Naive thymus-derived CD4-positive, alpha-beta T cell (primary cell): ENCODE results near the gene METTL15. TPM values are rescaled to one million over a fixed set of nuclear protein-coding genes. Genes with fewer than 3 reads are reported as not detected.
"Not testable (repeated sequence)": the region's sequence is repeated elsewhere in the genome, so short reads cannot be mapped to it uniquely, and the experiment has no call there.

Experiments used
- ATAC-seq: fragments of 150-1000 bp; cut with Tn5 transposase; 2 replicates; pipeline ENCODE4 v1.10.0; 2021; ENCODE audit warnings: mild to moderate bottlenecking, moderate library complexity
- CTCF ChIA-PET: fragments of 350-600 bp; sonication (Branson Sonifier 250); formaldehyde crosslinking; loops from one replicate; lab custom pipeline; 2021; ENCODE audit warnings: antibody characterized with exemption; lab: Charles Lee
- POLR2A ChIA-PET: fragments of 350-600 bp; sonication (Branson Sonifier 250); formaldehyde crosslinking; loops from one replicate; lab custom pipeline; 2021; ENCODE audit warnings: antibody characterized with exemption, inconsistent platforms; lab: Charles Lee
- DNase-seq, 9 donors: peaks; one replicate each; pipeline versions ENCODE4 v3.0.0 to v3.0.0-alpha.2; 2020 to 2022; ENCODE audit warnings: mixed read lengths in 1 of 9
- H3K27ac ChIP-seq: one replicate; pipeline ENCODE4 v1.7.0; 2013; ENCODE audit warnings: mild to moderate bottlenecking, low read depth, low read length, moderate library complexity
- H3K27me3 ChIP-seq, 2 donors: one replicate each; pipeline ENCODE4 v1.7.0; 2013; ENCODE audit warnings: low read length in 2 of 2, mild to moderate bottlenecking in 2 of 2, moderate library complexity in 2 of 2; ENCODE audit not compliant: control insufficient read depth in 2 of 2, insufficient read depth in 2 of 2
- H3K36me3 ChIP-seq, 3 experiments: 1 replicate in 2 of 3; 2 replicates in 1 of 3; pipeline ENCODE4 v1.7.0; 2013; ENCODE audit warnings: low read length in 3 of 3, mild to moderate bottlenecking in 3 of 3, moderate library complexity in 1 of 3; ENCODE audit not compliant: insufficient read depth in 3 of 3, control insufficient read depth in 2 of 3
- H3K4me1 ChIP-seq, 2 donors: one replicate each; pipeline ENCODE4 v1.7.0; 2013; ENCODE audit warnings: low read length in 2 of 2, mild to moderate bottlenecking in 2 of 2, moderate library complexity in 1 of 2; ENCODE audit not compliant: control insufficient read depth in 2 of 2, insufficient read depth in 2 of 2
- H3K4me3 ChIP-seq: 2 replicates; pipeline ENCODE4 v1.7.0; 2013; ENCODE audit warnings: mild to moderate bottlenecking, low read length
- H3K9me3 ChIP-seq, 3 experiments: 1 replicate in 2 of 3; 2 replicates in 1 of 3; pipeline ENCODE4 v1.7.0; 2013; ENCODE audit warnings: low read length in 3 of 3; ENCODE audit not compliant: control insufficient read depth in 2 of 3
- H3K27ac Mint-ChIP-seq, 9 donors: one replicate each; pipeline ENCODE4 v1.8.0; 2020 to 2022; ENCODE audit warnings: mixed read lengths in 9 of 9, mild to moderate bottlenecking in 8 of 9, moderate library complexity in 5 of 9, inconsistent platforms in 2 of 9
- H3K27me3 Mint-ChIP-seq, 5 donors: one replicate each; pipeline ENCODE4 v1.8.0; 2021 to 2022; ENCODE audit warnings: mixed read lengths in 5 of 5, mild to moderate bottlenecking in 1 of 5
- H3K36me3 Mint-ChIP-seq, 5 donors: one replicate each; pipeline ENCODE4 v1.8.0; 2020 to 2022; ENCODE audit warnings: mixed read lengths in 5 of 5, mild to moderate bottlenecking in 3 of 5, inconsistent platforms in 1 of 5
- H3K4me1 Mint-ChIP-seq, 7 donors: one replicate each; pipeline ENCODE4 v1.8.0; 2020 to 2022; ENCODE audit warnings: mixed read lengths in 7 of 7, mild to moderate bottlenecking in 3 of 7, inconsistent platforms in 1 of 7
- H3K4me3 Mint-ChIP-seq, 10 donors: one replicate each; pipeline ENCODE4 v1.8.0; 2020 to 2022; ENCODE audit warnings: mild to moderate bottlenecking in 10 of 10, mixed read lengths in 10 of 10, moderate library complexity in 6 of 10, inconsistent platforms in 2 of 10
- H3K9me3 Mint-ChIP-seq, 11 donors: one replicate each; pipeline ENCODE4 v1.8.0; 2020 to 2022; ENCODE audit warnings: mixed read lengths in 11 of 11, mild to moderate bottlenecking in 4 of 11, inconsistent platforms in 1 of 11, moderate library complexity in 1 of 11
- intact Hi-C, 2 donors: fragments of 100-400 bp; cut with micrococcal nuclease; formaldehyde crosslinking; loops; one replicate each; pipeline ENCODE4 v1.15.1; 2023
- polyA plus RNA-seq, 2 donors: library from polyadenylated mRNA; unstranded; fragments of 300-500 nt; fragmentation: Illumina TruSeq; gene quantifications; one replicate each; pipeline ENCODE4 v1.2.3, GENCODE V29; 2021
- total RNA-seq, 6 experiments: library from RNA in 5 of 6; stranded (reverse) in 5 of 6; gene quantifications; 1 replicate in 5 of 6; 2 replicates in 1 of 6; pipeline ENCODE4 v1.2.3 and lab custom pipeline; 2021 to 2026

METTL15 gene
- total and polyA plus RNA-seq, 7 experiments from 2014 or later: 6.0 to 14.9 (median 10.3) TPM

GRCh38 chr11:28087192-28087591, 21.0 kb upstream of the METTL15 start:
- H3K36me3 Mint-ChIP-seq, H3K4me1 ChIP-seq, intact Hi-C loops, H3K27ac Mint-ChIP-seq, POLR2A ChIA-PET, H3K9me3 Mint-ChIP-seq, H3K27ac ChIP-seq, H3K27me3 Mint-ChIP-seq, ATAC-seq, H3K4me3 ChIP-seq, H3K4me3 Mint-ChIP-seq, H3K27me3 ChIP-seq, H3K9me3 ChIP-seq, H3K36me3 ChIP-seq, DNase-seq, H3K4me1 Mint-ChIP-seq, CTCF ChIA-PET: not testable (repeated sequence)

DNA sequence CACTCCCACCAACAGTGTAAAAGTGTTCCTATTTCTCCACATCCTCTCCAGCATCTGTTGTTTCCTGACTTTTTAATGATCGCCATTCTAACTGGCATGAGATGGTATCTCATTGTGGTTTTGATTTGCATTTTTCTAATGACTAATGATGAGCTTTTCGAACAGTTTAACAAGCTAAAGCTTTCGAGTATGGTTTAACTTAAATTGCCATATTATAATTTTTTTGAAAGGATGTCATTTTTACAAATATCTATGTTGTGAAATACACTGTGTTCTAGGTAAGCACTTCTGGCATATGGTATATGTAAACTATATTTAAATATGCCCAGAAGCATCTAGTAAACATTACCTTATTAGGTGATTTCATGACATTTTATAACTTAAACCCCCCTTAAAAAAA, 20.5 kb upstream of the METTL15 start:
- intact Hi-C loops, H3K9me3 Mint-ChIP-seq, H3K27me3 ChIP-seq, H3K4me1 Mint-ChIP-seq, H3K27ac ChIP-seq, H3K4me1 ChIP-seq, H3K4me3 Mint-ChIP-seq, H3K36me3 ChIP-seq, H3K27me3 Mint-ChIP-seq, H3K36me3 Mint-ChIP-seq, DNase-seq, POLR2A ChIA-PET, H3K4me3 ChIP-seq, ATAC-seq, H3K27ac Mint-ChIP-seq, CTCF ChIA-PET, H3K9me3 ChIP-seq: not testable (repeated sequence)

GRCh38 chr11:28089378-28089777, 18.8 kb upstream of the METTL15 start:
- no peak overlapping the region for H3K27ac Mint-ChIP-seq
- no peaks in the 10 kb centered on the region for H3K27me3 ChIP-seq
- intact Hi-C loops: no loop called here
- H3K27me3 Mint-ChIP-seq: no peaks in the 10 kb centered on the region
- ATAC-seq (no peak), DNase-seq (no peak)
- no peaks in the 10 kb centered on the region for H3K36me3 ChIP-seq
- H3K36me3 Mint-ChIP-seq: peaks cover 0 to 7% (median 0%) of the 10 kb centered on the region in 5 donors
- ChIA-PET POLR2A (no interaction called here), CTCF (interaction anchor here (0.9 kb wide), 1 partner anchor 18 kb away, joined by 4 read pairs; the partner anchor contains the start of gene KIF18A)
- no peak overlapping the region for H3K4me3 ChIP-seq
- H3K4me1 ChIP-seq: no peaks in the 10 kb centered on the region
- H3K9me3 ChIP-seq: no peaks in the 10 kb centered on the region
- no peak overlapping the region for H3K4me3 Mint-ChIP-seq
- H3K27ac ChIP-seq: no peak overlapping the region
- H3K9me3 Mint-ChIP-seq: no peaks in the 10 kb centered on the region
- H3K4me1 Mint-ChIP-seq: peaks cover 0 to 9% (median 0%) of the 10 kb centered on the region in 7 donors

DNA sequence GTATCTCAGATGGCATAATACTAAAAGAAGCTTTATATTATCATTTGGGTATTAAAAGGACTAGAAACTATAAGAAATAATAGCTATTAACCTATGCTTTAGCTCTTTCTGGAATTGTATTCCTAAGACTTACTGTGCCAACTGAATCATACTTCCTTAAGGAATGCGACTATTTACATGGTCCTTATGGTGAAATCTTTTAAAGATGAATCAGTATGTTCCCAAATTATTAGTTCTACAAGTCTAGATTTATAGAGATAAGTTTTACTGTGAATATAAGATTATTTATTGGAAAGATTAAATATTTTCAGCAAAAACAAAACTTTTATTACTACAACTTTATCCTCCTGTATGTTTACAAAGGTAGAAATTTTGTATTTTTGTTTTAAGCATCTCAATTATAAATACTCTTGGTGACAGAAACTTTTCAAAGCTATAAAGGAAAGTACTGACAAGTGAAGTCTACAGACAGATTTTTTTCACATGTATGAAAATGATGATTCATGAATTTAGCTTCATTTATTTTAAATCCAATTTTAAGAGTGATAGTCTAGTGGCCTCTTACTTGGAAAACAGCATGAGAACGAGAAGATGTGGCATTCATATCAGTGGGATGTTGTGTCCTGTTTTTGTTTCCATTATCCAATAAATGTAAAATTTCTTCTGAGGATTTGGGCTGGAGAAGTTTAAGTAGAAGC, 18.0 kb upstream of the METTL15 start:
- H3K4me3 Mint-ChIP-seq: no peak overlapping the region
- DNase-seq (no peak), ATAC-seq (no peak)
- H3K27ac Mint-ChIP-seq: no peak overlapping the region
- no peaks in the 10 kb centered on the region for H3K9me3 Mint-ChIP-seq
- peaks cover 0 to 6% (median 0%) of the 10 kb centered on the region in 5 donors for H3K36me3 Mint-ChIP-seq
- H3K4me1 ChIP-seq: no peaks in the 10 kb centered on the region
- ChIA-PET CTCF (interaction anchor here (0.9 kb wide), 1 partner anchor 17 kb away, joined by 4 read pairs; the partner anchor contains the start of gene KIF18A), POLR2A (no interaction called here)
- H3K27me3 Mint-ChIP-seq: no peaks in the 10 kb centered on the region
- H3K27ac ChIP-seq: no peak overlapping the region
- intact Hi-C loops: no loop called here
- H3K36me3 ChIP-seq: no peaks in the 10 kb centered on the region
- no peaks in the 10 kb centered on the region for H3K9me3 ChIP-seq
- no peak overlapping the region for H3K4me3 ChIP-seq
- peaks cover 0 to 10% (median 0%) of the 10 kb centered on the region in 7 donors for H3K4me1 Mint-ChIP-seq
- no peaks in the 10 kb centered on the region for H3K27me3 ChIP-seq

- Mint-ChIP-seq H3K4me1 (peaks cover 0 to 11% (median 0%) of the 10 kb centered on the region in 7 donors), H3K36me3 (peaks cover 0 to 11% (median 0%) of the 10 kb centered on the region in 5 donors), H3K9me3 (no peaks in the 10 kb centered on the region), H3K4me3 (no peak overlapping the region), H3K27me3 (no peaks in the 10 kb centered on the region), H3K27ac (no peak overlapping the region)
- DNase-seq (no peak), ATAC-seq (no peak)
- H3K9me3 ChIP-seq: no peaks in the 10 kb centered on the region
- no peaks in the 10 kb centered on the region for H3K36me3 ChIP-seq
- ChIA-PET CTCF (no interaction called here), POLR2A (no interaction called here)
- no peaks in the 10 kb centered on the region for H3K27me3 ChIP-seq
- H3K4me1 ChIP-seq: no peaks in the 10 kb centered on the region
- no peak overlapping the region for H3K27ac ChIP-seq
- intact Hi-C loops: no loop called here
- no peak overlapping the region for H3K4me3 ChIP-seq
These were observed 15.4 kb upstream of the METTL15 start for GRCh38 chr11:28092786-28093185.

DNA sequence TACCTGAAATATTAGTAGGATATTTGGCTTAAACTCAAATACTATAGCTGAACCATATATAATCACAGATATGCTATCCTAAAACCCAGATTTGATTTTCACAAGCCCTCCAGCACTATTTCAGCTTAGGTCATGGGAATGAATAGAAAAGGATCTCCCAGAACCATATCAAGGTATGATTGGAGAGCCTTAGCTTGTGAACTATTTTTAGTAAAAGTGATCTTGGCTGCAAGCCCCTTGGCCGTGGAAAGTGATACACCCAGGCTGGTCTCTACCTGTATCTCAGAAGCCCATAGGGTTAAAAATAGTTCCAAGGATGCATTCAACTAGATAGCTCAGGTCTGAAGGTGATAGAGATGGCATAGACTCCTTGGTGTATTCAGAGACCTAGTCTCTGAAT, 9.9 kb upstream of the METTL15 start:
- H3K4me3 ChIP-seq: no peak overlapping the region
- no peaks in the 10 kb centered on the region for H3K27me3 Mint-ChIP-seq
- no peaks in the 10 kb centered on the region for H3K36me3 ChIP-seq
- CTCF ChIA-PET: no interaction called here
- no peaks in the 10 kb centered on the region for H3K4me1 ChIP-seq
- H3K4me3 Mint-ChIP-seq: no peak overlapping the region
- H3K27ac ChIP-seq: no peak overlapping the region
- H3K27ac Mint-ChIP-seq: peak overlapping the region in 1 of 9 donors; percentile 39
- H3K36me3 Mint-ChIP-seq: peaks cover 0 to 12% (median 0%) of the 10 kb centered on the region in 5 donors
- peaks cover 0 to 35% (median 0%) of the 10 kb centered on the region in 7 donors for H3K4me1 Mint-ChIP-seq
- H3K27me3 ChIP-seq: no peaks in the 10 kb centered on the region
- DNase-seq (no peak), ATAC-seq (no peak)
- no peaks in the 10 kb centered on the region for H3K9me3 Mint-ChIP-seq
- no peaks in the 10 kb centered on the region for H3K9me3 ChIP-seq
- POLR2A ChIA-PET: no interaction called here
- intact Hi-C loops: no loop called here

- Mint-ChIP-seq H3K9me3 (no peaks in the 10 kb centered on the region), H3K36me3 (peaks cover 0 to 12% (median 0%) of the 10 kb centered on the region in 5 donors), H3K27ac (peak overlapping the region in 1 of 9 donors; percentile 29), H3K4me3 (no peak overlapping the region), H3K4me1 (peaks cover 0 to 39% (median 0%) of the 10 kb centered on the region in 7 donors), H3K27me3 (no peaks in the 10 kb centered on the region)
- ChIA-PET CTCF (no interaction called here), POLR2A (no interaction called here)
- intact Hi-C loops: loop anchor here in 1 of 2 donors (1.0 kb wide), 1 partner anchor 8 kb away; no protein-coding TSS in a partner anchor
- Histone ChIP-seq H3K4me1 (no peaks in the 10 kb centered on the region), H3K36me3 (no peaks in the 10 kb centered on the region), H3K4me3 (no peak overlapping the region), H3K27me3 (no peaks in the 10 kb centered on the region), H3K9me3 (no peaks in the 10 kb centered on the region), H3K27ac (no peak overlapping the region)
- ATAC-seq: no peak
- DNase-seq: no peak
These were observed 8.5 kb upstream of the METTL15 start for GRCh38 chr11:28099715-28100114.
